WTC11 (cell line): ENCODE data around the gene RPL31. TPM values are rescaled to one million over a fixed set of nuclear protein-coding genes. Genes with fewer than 3 reads are reported as not detected.

Experiments used
- ATAC-seq: fragments of 200-7000 bp; cut with Tn5 transposase; 2 replicates; pipeline ENCODE4 v1.10.0; 2021; ENCODE audit warnings: mild to moderate bottlenecking, moderate library complexity
- CTCF ChIA-PET: fragments of 300-600 bp; sonication (Branson Sonifier 250); formaldehyde crosslinking; loops from one replicate; lab custom pipeline; 2021; ENCODE audit warnings: antibody characterized with exemption; lab: Charles Lee
- POLR2A ChIA-PET: fragments of 350-600 bp; sonication (Branson Sonifier 250); formaldehyde crosslinking; loops from one replicate; lab custom pipeline; 2021; ENCODE audit warnings: antibody characterized with exemption; lab: Charles Lee
- DNase-seq: peaks from one replicate; pipeline ENCODE4 v3.0.0; 2021; ENCODE audit warnings: low spot score
- H3K27ac Mint-ChIP-seq: 2 replicates; pipeline ENCODE4 v1.8.0; 2021; ENCODE audit warnings: mixed read lengths
- H3K27me3 Mint-ChIP-seq: 2 replicates; pipeline ENCODE4 v1.8.0; 2021; ENCODE audit warnings: low read depth, mild to moderate bottlenecking, moderate library complexity, mixed read lengths
- H3K36me3 Mint-ChIP-seq: 2 replicates; pipeline ENCODE4 v1.8.0; 2021; ENCODE audit warnings: mixed read lengths
- H3K4me1 Mint-ChIP-seq: 2 replicates; pipeline ENCODE4 v1.8.0; 2022; ENCODE audit warnings: mixed read lengths
- H3K4me3 Mint-ChIP-seq: 2 replicates; pipeline ENCODE4 v1.8.0; 2021; ENCODE audit warnings: mild to moderate bottlenecking, moderate library complexity, mixed read lengths
- H3K9me3 Mint-ChIP-seq: 2 replicates; pipeline ENCODE4 v1.8.0; 2021; ENCODE audit warnings: mixed read lengths
- CBFB ChIP-seq: sonication (generic); formaldehyde crosslinking; IDR thresholded peaks from 2 replicates; pipeline ENCODE4 v1.8.1; 2022; ENCODE audit warnings: mild to moderate bottlenecking, low read depth, missing genetic modification reagents
- E2F1 ChIP-seq: sonication (generic); formaldehyde crosslinking; IDR thresholded peaks from 2 replicates; pipeline ENCODE4 v1.8.0; 2022; ENCODE audit warnings: mild to moderate bottlenecking, missing genetic modification reagents
- E2F4 ChIP-seq: sonication (generic); formaldehyde crosslinking; IDR thresholded peaks from 2 replicates; pipeline ENCODE4 v1.8.1; 2022; ENCODE audit warnings: low read depth, mild to moderate bottlenecking, moderate library complexity, missing genetic modification reagents, borderline replicate concordance
- ELF4 ChIP-seq: sonication (generic); formaldehyde crosslinking; IDR thresholded peaks from 2 replicates; pipeline ENCODE4 v1.8.1; 2022; ENCODE audit warnings: low read depth, mild to moderate bottlenecking, moderate library complexity, missing genetic modification reagents
- ERG ChIP-seq: fragments of 250-450 bp; sonication (Bioruptor Pico); IDR thresholded peaks from 2 replicates; pipeline ENCODE4 v1.8.0; 2021; ENCODE audit warnings: mild to moderate bottlenecking
- ESRRA ChIP-seq: sonication (generic); formaldehyde crosslinking; IDR thresholded peaks from 2 replicates; pipeline ENCODE4 v1.8.1; 2022; ENCODE audit warnings: mild to moderate bottlenecking, missing genetic modification reagents, borderline replicate concordance
- FOXP1 ChIP-seq: sonication (generic); formaldehyde crosslinking; IDR thresholded peaks from 2 replicates; pipeline ENCODE4 v1.8.0; 2022; ENCODE audit warnings: missing genetic modification reagents, mild to moderate bottlenecking, moderate library complexity, borderline replicate concordance
- GABPB1 ChIP-seq: sonication (generic); formaldehyde crosslinking; IDR thresholded peaks from 2 replicates; pipeline ENCODE4 v1.8.1; 2023; ENCODE audit warnings: mild to moderate bottlenecking, missing genetic modification reagents
- GRHL2 ChIP-seq: fragments of 250-450 bp; sonication (Bioruptor Pico); IDR thresholded peaks from 2 replicates; pipeline ENCODE4 v1.8.0; 2022; ENCODE audit warnings: mild to moderate bottlenecking, moderate library complexity; ENCODE audit not compliant: insufficient replicate concordance, severe bottlenecking
- JUN ChIP-seq: sonication (generic); formaldehyde crosslinking; IDR thresholded peaks from 2 replicates; pipeline ENCODE4 v1.8.0; 2023; ENCODE audit warnings: mild to moderate bottlenecking, missing genetic modification reagents
- KAT7 ChIP-seq: sonication (generic); formaldehyde crosslinking; IDR thresholded peaks from 2 replicates; pipeline ENCODE4 v1.8.1; 2023; ENCODE audit warnings: missing genetic modification reagents, mild to moderate bottlenecking, borderline replicate concordance
- MYBL2 ChIP-seq: sonication (generic); formaldehyde crosslinking; IDR thresholded peaks from 2 replicates; pipeline ENCODE4 v1.8.1; 2023; ENCODE audit warnings: mild to moderate bottlenecking, moderate library complexity, missing genetic modification reagents
- NFE2L1 ChIP-seq: sonication (generic); formaldehyde crosslinking; IDR thresholded peaks from 2 replicates; pipeline ENCODE4 v1.8.1; 2023; ENCODE audit warnings: missing genetic modification reagents
- NFYB ChIP-seq: sonication (generic); formaldehyde crosslinking; conservative IDR thresholded peaks from 2 replicates; pipeline ENCODE4 v1.8.0; 2022; ENCODE audit warnings: low read depth, missing genetic modification reagents
- NR3C1 ChIP-seq: sonication (generic); formaldehyde crosslinking; conservative IDR thresholded peaks from 2 replicates; pipeline ENCODE4 v1.8.1; 2023; ENCODE audit warnings: low read depth, mild to moderate bottlenecking, missing genetic modification reagents
- PRDM15 ChIP-seq: sonication (generic); formaldehyde crosslinking; IDR thresholded peaks from 2 replicates; pipeline ENCODE4 v1.8.0; 2022; ENCODE audit warnings: missing genetic modification reagents
- ZNF138 ChIP-seq: sonication (generic); formaldehyde crosslinking; conservative IDR thresholded peaks from 2 replicates; pipeline ENCODE4 v1.8.1; 2022; ENCODE audit warnings: mild to moderate bottlenecking, moderate library complexity, missing genetic modification reagents
- ZNF317 ChIP-seq: sonication (generic); formaldehyde crosslinking; IDR thresholded peaks from 2 replicates; pipeline ENCODE4 v1.8.1; 2023; ENCODE audit warnings: low read depth, mild to moderate bottlenecking, moderate library complexity, missing genetic modification reagents, borderline replicate concordance
- ZNF396 ChIP-seq: fragments of 250-450 bp; sonication (Bioruptor Pico); IDR thresholded peaks from 2 replicates; pipeline ENCODE4 v1.8.0; 2021; ENCODE audit warnings: mild to moderate bottlenecking, moderate library complexity, borderline replicate concordance
- total RNA-seq: library from RNA; stranded (reverse); gene quantifications from 3 replicates; pipeline ENCODE4 v1.2.3, GENCODE V29; 2021
- TF ChIP-seq, protein P1 (sequence below): sonication (generic); formaldehyde crosslinking; IDR thresholded peaks from 2 replicates; pipeline ENCODE4 v1.8.0; 2023; ENCODE audit warnings: missing genetic modification reagents
- TF ChIP-seq, protein P2 (sequence below): sonication (generic); formaldehyde crosslinking; IDR thresholded peaks from 2 replicates; pipeline ENCODE4 v1.8.0; 2023; ENCODE audit warnings: mild to moderate bottlenecking, missing genetic modification reagents

RPL31 gene
- total RNA-seq, 1 experiment from 2014 or later, result 1,590 TPM

- Mint-ChIP-seq H3K9me3 (no peaks in the 10 kb centered on the region), H3K27me3 (no peaks in the 10 kb centered on the region), H3K4me1 (no peaks in the 10 kb centered on the region), H3K27ac (no peak overlapping the region)
- no peak for DNase-seq
- ChIA-PET CTCF (no interaction called here), POLR2A (no interaction called here)
- TF ChIP-seq FOXP1 (CRISPR knock-in tag), result no peak
- no peak for TF ChIP-seq GABPB1 (CRISPR knock-in tag)
- no peak for TF ChIP-seq ZNF317
- no peak for TF ChIP-seq MYBL2 (CRISPR knock-in tag)
- no peak for TF ChIP-seq ELF4 (CRISPR knock-in tag)
- TF ChIP-seq, protein P1, sequence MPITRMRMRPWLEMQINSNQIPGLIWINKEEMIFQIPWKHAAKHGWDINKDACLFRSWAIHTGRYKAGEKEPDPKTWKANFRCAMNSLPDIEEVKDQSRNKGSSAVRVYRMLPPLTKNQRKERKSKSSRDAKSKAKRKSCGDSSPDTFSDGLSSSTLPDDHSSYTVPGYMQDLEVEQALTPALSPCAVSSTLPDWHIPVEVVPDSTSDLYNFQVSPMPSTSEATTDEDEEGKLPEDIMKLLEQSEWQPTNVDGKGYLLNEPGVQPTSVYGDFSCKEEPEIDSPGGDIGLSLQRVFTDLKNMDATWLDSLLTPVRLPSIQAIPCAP (CRISPR knock-in tag), result no peak
- no peak for TF ChIP-seq NFYB (CRISPR knock-in tag)
- TF ChIP-seq ESRRA (CRISPR knock-in tag), result no peak
- TF ChIP-seq E2F4 (CRISPR knock-in tag), result no peak
- TF ChIP-seq GRHL2 (CRISPR knock-in tag), result no peak
- no peak for TF ChIP-seq NR3C1
- TF ChIP-seq ZNF138, result no peak
- TF ChIP-seq CBFB (CRISPR knock-in tag), result no peak
- TF ChIP-seq, all 79 proteins: peak for 0
- Mint-ChIP-seq H3K36me3 (no peaks in the 10 kb centered on the region), H3K4me3 (no peak overlapping the region)
- ATAC-seq, result no peak
Observed at GRCh38 chr2:100974712-100975520, 27.2 kb upstream of the RPL31 start.

DNA sequence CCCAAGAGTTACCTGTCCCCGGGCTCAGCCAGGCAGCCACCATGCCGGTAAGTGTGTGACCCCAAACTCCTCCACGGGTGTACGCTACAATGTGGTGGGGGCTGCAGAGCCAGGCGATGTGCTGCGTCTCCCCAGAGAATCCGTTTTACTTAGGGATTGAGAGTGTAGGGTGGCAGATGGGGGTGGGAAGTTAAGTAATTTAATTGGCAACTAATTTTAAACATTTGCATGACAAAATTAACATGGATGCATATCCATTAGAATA, 26.6 kb upstream of the RPL31 start:
- CTCF ChIA-PET, result no interaction called here
- Mint-ChIP-seq H3K27me3 (no peaks in the 10 kb centered on the region), H3K9me3 (no peaks in the 10 kb centered on the region), H3K4me3 (no peak overlapping the region), H3K4me1 (no peaks in the 10 kb centered on the region), H3K27ac (no peak overlapping the region), H3K36me3 (no peaks in the 10 kb centered on the region)
- DNase-seq (no peak), ATAC-seq (no peak)
- POLR2A ChIA-PET, result no interaction called here
- TF ChIP-seq E2F1 (CRISPR knock-in tag), result no peak
- TF ChIP-seq, protein P2, sequence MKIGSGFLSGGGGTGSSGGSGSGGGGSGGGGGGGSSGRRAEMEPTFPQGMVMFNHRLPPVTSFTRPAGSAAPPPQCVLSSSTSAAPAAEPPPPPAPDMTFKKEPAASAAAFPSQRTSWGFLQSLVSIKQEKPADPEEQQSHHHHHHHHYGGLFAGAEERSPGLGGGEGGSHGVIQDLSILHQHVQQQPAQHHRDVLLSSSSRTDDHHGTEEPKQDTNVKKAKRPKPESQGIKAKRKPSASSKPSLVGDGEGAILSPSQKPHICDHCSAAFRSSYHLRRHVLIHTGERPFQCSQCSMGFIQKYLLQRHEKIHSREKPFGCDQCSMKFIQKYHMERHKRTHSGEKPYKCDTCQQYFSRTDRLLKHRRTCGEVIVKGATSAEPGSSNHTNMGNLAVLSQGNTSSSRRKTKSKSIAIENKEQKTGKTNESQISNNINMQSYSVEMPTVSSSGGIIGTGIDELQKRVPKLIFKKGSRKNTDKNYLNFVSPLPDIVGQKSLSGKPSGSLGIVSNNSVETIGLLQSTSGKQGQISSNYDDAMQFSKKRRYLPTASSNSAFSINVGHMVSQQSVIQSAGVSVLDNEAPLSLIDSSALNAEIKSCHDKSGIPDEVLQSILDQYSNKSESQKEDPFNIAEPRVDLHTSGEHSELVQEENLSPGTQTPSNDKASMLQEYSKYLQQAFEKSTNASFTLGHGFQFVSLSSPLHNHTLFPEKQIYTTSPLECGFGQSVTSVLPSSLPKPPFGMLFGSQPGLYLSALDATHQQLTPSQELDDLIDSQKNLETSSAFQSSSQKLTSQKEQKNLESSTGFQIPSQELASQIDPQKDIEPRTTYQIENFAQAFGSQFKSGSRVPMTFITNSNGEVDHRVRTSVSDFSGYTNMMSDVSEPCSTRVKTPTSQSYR (CRISPR knock-in tag), result no peak
- no peak for TF ChIP-seq KAT7 (CRISPR knock-in tag)
- TF ChIP-seq ERG (CRISPR knock-in tag), result no peak
- no peak for TF ChIP-seq NFE2L1
- TF ChIP-seq JUN (CRISPR knock-in tag), result no peak
- TF ChIP-seq FOXP1 (CRISPR knock-in tag), result no peak
- no peak for TF ChIP-seq ZNF396
- TF ChIP-seq PRDM15 (CRISPR knock-in tag), result no peak
